ENCODE measurements around the gene USP8. TPM values are rescaled to one million over a fixed set of nuclear protein-coding genes. Genes with fewer than 3 reads are reported as not detected.
"Not testable (repeated sequence)": the region's sequence is repeated elsewhere in the genome, so short reads cannot be mapped to it uniquely, and the experiment has no call there.

The USP8 gene
- total and polyA plus RNA-seq, 4 donors: 20.4 to 42.8 (median 32.5) TPM

GRCh38 chr15:50380089-50380488 lies 44.1 kb upstream of the USP8 start:
- Histone ChIP-seq H3K9ac (ENCODE audit: low read depth in 1 of 2, low read length in 2 of 2) (no peak overlapping the region), H3K9me3 (ENCODE audit: control insufficient read depth in 4 of 4, low read length in 3 of 4) (no peaks in the 10 kb centered on the region), H3K36me3 (ENCODE audit: control insufficient read depth in 4 of 4, insufficient read depth in 3 of 4, low read depth in 1 of 4, low read length in 3 of 4) (no peaks in the 10 kb centered on the region), H3K27ac (ENCODE audit: low read depth in 1 of 2, low read length in 2 of 2) (no peak overlapping the region), H3K4me1 (ENCODE audit: control insufficient read depth in 4 of 4, insufficient read depth in 4 of 4, low read length in 3 of 4) (no peaks in the 10 kb centered on the region), H3K27me3 (ENCODE audit: control insufficient read depth in 4 of 4, insufficient read depth in 4 of 4, low read length in 3 of 4) (no peaks in the 10 kb centered on the region), H3K4me3 (ENCODE audit: low read depth in 1 of 3, low read length in 3 of 3) (no peak overlapping the region)
- no peak for DNase-seq (ENCODE audit: low spot score)
- no peak for TF ChIP-seq TAF1 (conservative IDR thresholded peaks at IDR 0.05)
- no peak for TF ChIP-seq YY1 (IDR thresholded peaks at IDR 0.05)
- no peak for TF ChIP-seq ZBTB33 (IDR thresholded peaks at IDR 0.05)
- no peak for TF ChIP-seq FOXA2 (IDR thresholded peaks at IDR 0.05)
- no peak for TF ChIP-seq JUND (IDR thresholded peaks at IDR 0.05)
- no peak for TF ChIP-seq RAD21 (IDR thresholded peaks at IDR 0.05)
- TF ChIP-seq EGR1 (IDR thresholded peaks at IDR 0.05; ENCODE audit: low read depth in 2 of 2): no peak
- no peak for TF ChIP-seq SP1 (IDR thresholded peaks at IDR 0.05)
- no peak for TF ChIP-seq GABPA (IDR thresholded peaks at IDR 0.05 in 1 of 2, conservative IDR thresholded peaks at IDR 0.05 in 1 of 2)
- no peak for TF ChIP-seq HNF4G (IDR thresholded peaks at IDR 0.05)
- no peak for TF ChIP-seq CTCF (IDR thresholded peaks at IDR 0.05; ENCODE audit: low read depth, low read length, missing input control)
- TF ChIP-seq RXRA (IDR thresholded peaks at IDR 0.05): no peak
- 50% methylated on average over 1 of the region's 1 CpG for WGBS

GRCh38 chr15:50381438-50381837 lies 42.8 kb upstream of the USP8 start:
- Histone ChIP-seq H3K9me3 (ENCODE audit: control insufficient read depth in 4 of 4, low read length in 3 of 4) (no peaks in the 10 kb centered on the region), H3K27ac (ENCODE audit: low read depth in 1 of 2, low read length in 2 of 2) (no peak overlapping the region), H3K4me3 (ENCODE audit: low read depth in 1 of 3, low read length in 3 of 3) (no peak overlapping the region), H3K9ac (ENCODE audit: low read depth in 1 of 2, low read length in 2 of 2) (no peak overlapping the region), H3K36me3 (ENCODE audit: control insufficient read depth in 4 of 4, insufficient read depth in 3 of 4, low read depth in 1 of 4, low read length in 3 of 4) (no peaks in the 10 kb centered on the region), H3K27me3 (ENCODE audit: control insufficient read depth in 4 of 4, insufficient read depth in 4 of 4, low read length in 3 of 4) (no peaks in the 10 kb centered on the region), H3K4me1 (ENCODE audit: control insufficient read depth in 4 of 4, insufficient read depth in 4 of 4, low read length in 3 of 4) (no peaks in the 10 kb centered on the region)
- WGBS: 79% methylated on average over 1 of the region's 1 CpG
- TF ChIP-seq SP1 (IDR thresholded peaks at IDR 0.05): no peak
- DNase-seq (ENCODE audit: low spot score): no peak

- H3K27ac ChIP-seq (ENCODE audit: low read depth in 1 of 2, low read length in 2 of 2); H3K9me3 ChIP-seq (ENCODE audit: control insufficient read depth in 4 of 4, low read length in 3 of 4); H3K36me3 ChIP-seq (ENCODE audit: control insufficient read depth in 4 of 4, insufficient read depth in 3 of 4, low read depth in 1 of 4, low read length in 3 of 4); H3K4me1 ChIP-seq (ENCODE audit: control insufficient read depth in 4 of 4, insufficient read depth in 4 of 4, low read length in 3 of 4); H3K9ac ChIP-seq (ENCODE audit: low read depth in 1 of 2, low read length in 2 of 2); DNase-seq (ENCODE audit: low spot score); H3K4me3 ChIP-seq (ENCODE audit: low read depth in 1 of 3, low read length in 3 of 3); H3K27me3 ChIP-seq (ENCODE audit: control insufficient read depth in 4 of 4, insufficient read depth in 4 of 4, low read length in 3 of 4): not testable (repeated sequence)
- 82% methylated on average over 5 of the region's 5 CpGs for WGBS
Observed at GRCh38 chr15:50382408-50382807, 41.8 kb upstream of the USP8 start.
